GM12878 (cell line): ENCODE measurements around the gene LTBP3. TPM values are rescaled to one million over a fixed set of nuclear protein-coding genes. Genes with fewer than 3 reads are reported as not detected.

Experiments used
- BCL3 ChIP-seq: IDR thresholded peaks from 2 replicates; pipeline ENCODE4 v1.6.1; 2011; ENCODE audit warnings: borderline replicate concordance, low read depth, mild to moderate bottlenecking, moderate library complexity, low read length; ENCODE audit not compliant: insufficient read depth, poor library complexity, severe bottlenecking
- CREM ChIP-seq: IDR thresholded peaks from 2 replicates; pipeline ENCODE4 v1.6.1; 2014; ENCODE audit warnings: antibody characterized with exemption, low read depth
- CTCF ChIP-seq, 3 experiments: IDR thresholded peaks in 2 of 3; conservative IDR thresholded peaks in 1 of 3; 2 replicates each; pipeline ENCODE4 v1.5.1; 2011; ENCODE audit warnings: low read depth in 3 of 3, low read length in 3 of 3, mild to moderate bottlenecking in 3 of 3, control low read depth in 2 of 3, moderate library complexity in 2 of 3, inconsistent platforms in 1 of 3, mixed read lengths in 1 of 3; ENCODE audit not compliant: control insufficient read depth in 2 of 3, insufficient read depth in 1 of 3; ENCODE audit errors: extremely low read depth in 1 of 3
- DPF2 ChIP-seq: fragments of 450-650 bp; IDR thresholded peaks from 2 replicates; pipeline ENCODE4 v1.6.1; 2017; ENCODE audit warnings: mild to moderate bottlenecking
- EGR1 ChIP-seq, 2 experiments: IDR thresholded peaks; 1 replicate in 1 of 2; 2 replicates in 1 of 2; pipeline ENCODE4 v1.6.1; 2011 to 2012; ENCODE audit warnings: low read depth in 2 of 2, low read length in 2 of 2, borderline replicate concordance in 1 of 2, mild to moderate bottlenecking in 1 of 2, moderate library complexity in 1 of 2
- ESRRA ChIP-seq: IDR thresholded peaks from 2 replicates; pipeline ENCODE4 v1.6.1; 2012; ENCODE audit warnings: mild to moderate bottlenecking, low read length, improper control_type of control experiment
- IKZF1 ChIP-seq: fragments of 450-650 bp; conservative IDR thresholded peaks from 2 replicates; pipeline ENCODE4 v1.6.1; 2017; ENCODE audit warnings: antibody characterized with exemption, mild to moderate bottlenecking
- KDM1A ChIP-seq: fragments of 200-600 bp; sonication (generic); IDR thresholded peaks from 2 replicates; pipeline ENCODE4 v1.6.1; 2016; ENCODE audit warnings: borderline replicate concordance
- KLF5 ChIP-seq: fragments of 450-650 bp; IDR thresholded peaks from 2 replicates; pipeline ENCODE4 v1.6.1; 2014; ENCODE audit warnings: mild to moderate bottlenecking; ENCODE audit not compliant: partially characterized antibody
- NFYB ChIP-seq: IDR thresholded peaks from 2 replicates; pipeline ENCODE4 v1.6.1; 2011; ENCODE audit warnings: low read depth, mild to moderate bottlenecking, low read length, improper control_type of control experiment, moderate library complexity; ENCODE audit not compliant: insufficient read depth
- POLR2AphosphoS5 ChIP-seq: IDR thresholded peaks from 2 replicates; pipeline ENCODE4 v1.6.1; 2011; ENCODE audit warnings: mild to moderate bottlenecking, low read length, inconsistent platforms
- RAD21 ChIP-seq: IDR thresholded peaks from 2 replicates; pipeline ENCODE4 v1.6.1; 2011; ENCODE audit warnings: mild to moderate bottlenecking, low read depth, low read length, moderate library complexity; ENCODE audit not compliant: insufficient read depth
- RUNX3 ChIP-seq: IDR thresholded peaks from 2 replicates; pipeline ENCODE4 v1.6.1; 2012; ENCODE audit warnings: low read length, inconsistent platforms
- SMARCA5 ChIP-seq: fragments of 450-650 bp; IDR thresholded peaks from 2 replicates; pipeline ENCODE4 v1.6.1; 2017; ENCODE audit warnings: mild to moderate bottlenecking
- SPI1 ChIP-seq: IDR thresholded peaks from 2 replicates; pipeline ENCODE4 v1.6.1; 2011; ENCODE audit warnings: low read depth, mild to moderate bottlenecking, low read length, moderate library complexity, borderline replicate concordance; ENCODE audit not compliant: insufficient read depth
- STAT3 ChIP-seq: IDR thresholded peaks from 2 replicates; pipeline ENCODE4 v1.6.1; 2011; ENCODE audit warnings: low read depth, low read length, improper control_type of control experiment
- TCF7 ChIP-seq: IDR thresholded peaks from 2 replicates; pipeline ENCODE4 v1.6.1; 2014; ENCODE audit warnings: antibody characterized with exemption, borderline replicate concordance
- YBX1 ChIP-seq: fragments of 450-650 bp; IDR thresholded peaks from 2 replicates; pipeline ENCODE4 v1.6.1; 2016; ENCODE audit warnings: antibody characterized with exemption
- polyA plus RNA-seq, 11 experiments: library from polyadenylated mRNA; depleted of rRNA in 4 of 11; unstranded in 6 of 11; stranded (reverse) in 5 of 11; fragments of >200 nt; fragmentation: Nextera tagmentation in 4 of 11; fragmentation: Illumina TruSeq in 1 of 11; extraction: Ambion mirVana in 4 of 11; extraction: Trizol in 1 of 11; gene quantifications; 1 replicate in 1 of 11; 2 replicates in 10 of 11; pipeline versions ENCODE4 v1.2.1 to v1.2.3, GENCODE V29; 2011 to 2016; ENCODE audit warnings: inconsistent platforms in 2 of 11, missing spikeins in 2 of 11, low read depth in 1 of 11
- total RNA-seq, 4 experiments: library from RNA; depleted of rRNA in 3 of 4; stranded (reverse); fragments of >200 nt in 3 of 4; fragmentation: Illumina TruSeq in 1 of 4; extraction: Trizol in 1 of 4; gene quantifications; 2 replicates each; pipeline versions ENCODE4 v1.2.1 to v1.2.3, GENCODE V29; 2013 to 2021
- TF ChIP-seq, protein P1 (sequence below): fragments of 450-650 bp; IDR thresholded peaks from 2 replicates; pipeline ENCODE4 v1.6.1; 2017; ENCODE audit warnings: borderline replicate concordance
- TF ChIP-seq, protein P2 (sequence below): fragments of 450-650 bp; IDR thresholded peaks from 2 replicates; pipeline ENCODE4 v1.6.1; 2018; ENCODE audit warnings: borderline replicate concordance, mild to moderate bottlenecking; ENCODE audit not compliant: partially characterized antibody

Gene LTBP3
- total and polyA plus RNA-seq, 10 of the 15 experiments (the other 5 are each of a cell fraction or from before 2014, with no cell fraction given) = 2.2 to 12.2 (median 6.2) TPM; not detected in 2

DNA sequence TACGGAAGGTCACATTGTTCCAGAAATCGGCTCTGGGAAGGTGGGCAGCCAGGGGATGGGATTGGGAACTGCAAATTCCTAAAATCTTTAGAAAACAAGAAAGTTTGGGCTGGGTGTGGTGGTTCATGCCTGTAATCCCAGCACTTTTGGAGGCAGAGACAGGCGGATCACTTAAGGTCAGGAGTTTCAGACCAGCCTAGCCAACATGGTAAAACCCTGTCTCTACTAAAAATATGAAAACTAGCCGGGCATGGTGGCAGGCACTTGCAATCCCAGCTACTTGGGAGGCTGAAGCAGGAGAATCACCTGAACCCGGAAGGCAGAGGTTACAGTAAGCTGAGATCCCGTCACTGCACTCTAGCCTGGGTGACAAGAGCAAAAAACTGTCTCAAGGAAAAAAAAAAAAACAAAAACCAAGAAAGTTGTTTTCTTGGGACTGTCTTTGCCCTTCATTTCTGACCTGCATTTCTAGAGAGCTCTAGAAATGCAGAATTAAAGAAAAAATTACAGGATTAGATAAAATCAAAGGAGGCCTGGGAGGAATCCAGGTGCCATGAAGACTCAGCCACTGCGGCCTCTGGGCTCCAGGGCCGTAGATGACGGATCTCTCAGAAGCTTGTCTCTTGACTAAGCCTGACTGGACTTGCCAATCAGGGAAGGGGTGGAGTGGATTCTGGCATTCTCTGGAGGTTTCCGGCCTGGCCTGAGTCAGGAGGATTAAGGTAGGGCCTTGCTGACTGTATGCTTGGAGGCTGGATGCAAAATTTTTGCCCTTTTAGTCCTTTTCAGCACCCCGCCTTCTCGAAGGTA, 64.6 kb downstream of the LTBP3 start (continued):
- TF ChIP-seq KLF5 (no peak), TCF7 (no peak), EGR1 (IDR thresholded peaks at IDR 0.05; ENCODE audit: borderline replicate concordance in 1 of 2, low read depth in 2 of 2, low read length in 2 of 2) (no peak), DPF2 (no peak), NFYB (0 out of 2 replicates have a peak, but pooled peaks have one; percentile 22), BCL3 (no peak), YBX1 (no peak), ESRRA (no peak), STAT3 (no peak), RUNX3 (no peak), KDM1A (no peak), RAD21 (no peak), CREM (no peak), CTCF (IDR thresholded peaks at IDR 0.05 in 2 of 3, conservative IDR thresholded peaks at IDR 0.05 in 1 of 3; ENCODE audit: control insufficient read depth in 2 of 3, extremely low read depth in 1 of 3, insufficient read depth in 1 of 3, low read depth in 3 of 3, low read length in 3 of 3) (no peak), POLR2AphosphoS5 (peak; percentile 71; the same call in 1 of the 2 replicates), SPI1 (no peak), IKZF1 (peak; percentile 93), SMARCA5 (no peak)
- TF ChIP-seq, protein P1, sequence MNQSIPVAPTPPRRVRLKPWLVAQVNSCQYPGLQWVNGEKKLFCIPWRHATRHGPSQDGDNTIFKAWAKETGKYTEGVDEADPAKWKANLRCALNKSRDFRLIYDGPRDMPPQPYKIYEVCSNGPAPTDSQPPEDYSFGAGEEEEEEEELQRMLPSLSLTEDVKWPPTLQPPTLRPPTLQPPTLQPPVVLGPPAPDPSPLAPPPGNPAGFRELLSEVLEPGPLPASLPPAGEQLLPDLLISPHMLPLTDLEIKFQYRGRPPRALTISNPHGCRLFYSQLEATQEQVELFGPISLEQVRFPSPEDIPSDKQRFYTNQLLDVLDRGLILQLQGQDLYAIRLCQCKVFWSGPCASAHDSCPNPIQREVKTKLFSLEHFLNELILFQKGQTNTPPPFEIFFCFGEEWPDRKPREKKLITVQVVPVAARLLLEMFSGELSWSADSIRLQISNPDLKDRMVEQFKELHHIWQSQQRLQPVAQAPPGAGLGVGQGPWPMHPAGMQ = no peak
- TF ChIP-seq, protein P2, sequence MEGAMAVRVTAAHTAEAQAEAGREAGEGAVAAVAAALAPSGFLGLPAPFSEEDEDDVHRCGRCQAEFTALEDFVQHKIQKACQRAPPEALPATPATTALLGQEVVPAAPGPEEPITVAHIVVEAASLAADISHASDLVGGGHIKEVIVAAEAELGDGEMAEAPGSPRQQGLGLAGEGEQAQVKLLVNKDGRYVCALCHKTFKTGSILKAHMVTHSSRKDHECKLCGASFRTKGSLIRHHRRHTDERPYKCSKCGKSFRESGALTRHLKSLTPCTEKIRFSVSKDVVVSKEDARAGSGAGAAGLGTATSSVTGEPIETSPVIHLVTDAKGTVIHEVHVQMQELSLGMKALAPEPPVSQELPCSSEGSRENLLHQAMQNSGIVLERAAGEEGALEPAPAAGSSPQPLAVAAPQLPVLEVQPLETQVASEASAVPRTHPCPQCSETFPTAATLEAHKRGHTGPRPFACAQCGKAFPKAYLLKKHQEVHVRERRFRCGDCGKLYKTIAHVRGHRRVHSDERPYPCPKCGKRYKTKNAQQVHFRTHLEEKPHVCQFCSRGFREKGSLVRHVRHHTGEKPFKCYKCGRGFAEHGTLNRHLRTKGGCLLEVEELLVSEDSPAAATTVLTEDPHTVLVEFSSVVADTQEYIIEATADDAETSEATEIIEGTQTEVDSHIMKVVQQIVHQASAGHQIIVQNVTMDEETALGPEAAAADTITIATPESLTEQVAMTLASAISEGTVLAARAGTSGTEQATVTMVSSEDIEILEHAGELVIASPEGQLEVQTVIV = no peak
